Measurements from ENCODE around the gene SYCN.
A peak's percentile ranks its signal among the peaks of the same experiment; 100 is the strongest.

SYCN gene

DNA sequence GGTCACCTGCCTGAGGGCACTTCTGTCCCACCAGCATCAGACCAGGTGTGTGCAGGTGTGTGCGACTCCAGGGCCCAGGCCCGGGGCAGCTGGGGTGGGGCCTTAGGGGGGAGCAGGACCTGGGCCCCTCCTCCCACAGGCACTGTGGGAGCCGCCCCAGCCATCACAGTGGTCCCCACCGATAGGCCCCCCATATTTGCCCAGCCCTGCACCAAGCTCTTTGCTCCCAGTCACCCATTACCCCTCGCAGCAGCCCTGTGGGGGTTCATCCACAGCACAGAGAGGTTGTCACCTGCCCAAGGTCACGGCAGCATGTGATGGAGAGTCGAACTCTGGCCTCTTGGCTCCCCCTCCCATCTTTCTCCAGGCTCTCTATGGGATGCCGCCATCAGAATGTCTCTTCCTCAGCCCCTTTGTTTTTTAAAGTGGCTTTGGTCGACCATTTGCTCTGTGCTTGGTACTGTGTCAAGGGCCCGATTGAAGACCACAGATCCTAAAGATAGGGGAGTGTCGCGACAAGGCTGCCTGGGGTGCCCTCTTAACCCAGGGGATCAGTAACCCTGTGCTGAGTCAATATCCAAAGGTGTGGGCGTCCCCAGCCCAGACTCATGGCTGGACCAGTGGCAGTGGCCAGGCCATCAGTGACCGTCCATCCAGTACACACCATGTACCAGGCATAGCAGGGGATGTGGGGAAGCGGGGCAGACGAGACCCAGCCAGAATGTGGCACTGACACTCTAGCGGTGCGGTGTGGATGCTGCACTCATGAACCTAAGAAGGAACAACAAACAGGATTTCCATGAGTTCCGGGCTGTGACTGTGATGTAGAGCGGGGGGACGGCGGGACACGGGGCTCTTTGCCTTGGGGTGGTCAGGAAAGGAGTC lies 35.6 kb downstream of the SYCN start:
- H3K27me3 ChIP-seq (ENCODE audit: insufficient read depth, insufficient read length) = no peaks in the 10 kb centered on the region
- TF ChIP-seq ZNF274 (IDR thresholded peaks at IDR 0.05; ENCODE audit: low read depth, low read length) = no peak
- no peak for TF ChIP-seq SUZ12 (IDR thresholded peaks at IDR 0.05; ENCODE audit: extremely low read depth, insufficient read depth, insufficient read length)
- no peak for TF ChIP-seq YY1 (IDR thresholded peaks at IDR 0.05; ENCODE audit: insufficient read depth, insufficient read length)
- no peaks in the 10 kb centered on the region for H3K9me3 ChIP-seq (ENCODE audit: insufficient read depth, low read length)
- H3K4me1 ChIP-seq (ENCODE audit: insufficient read depth, insufficient read length) = peaks cover 16% of the 10 kb centered on the region
- peaks cover 25% of the 10 kb centered on the region for H3K36me3 ChIP-seq (ENCODE audit: insufficient read depth, insufficient read length, low read length)
- H3K4me3 ChIP-seq (ENCODE audit: insufficient read length, low read depth) = no peak overlapping the region
- no peak overlapping the region for H3K9ac ChIP-seq (ENCODE audit: insufficient read length, low read depth)
- no peak for DNase-seq (ENCODE audit: low read depth, low spot score)

DNA sequence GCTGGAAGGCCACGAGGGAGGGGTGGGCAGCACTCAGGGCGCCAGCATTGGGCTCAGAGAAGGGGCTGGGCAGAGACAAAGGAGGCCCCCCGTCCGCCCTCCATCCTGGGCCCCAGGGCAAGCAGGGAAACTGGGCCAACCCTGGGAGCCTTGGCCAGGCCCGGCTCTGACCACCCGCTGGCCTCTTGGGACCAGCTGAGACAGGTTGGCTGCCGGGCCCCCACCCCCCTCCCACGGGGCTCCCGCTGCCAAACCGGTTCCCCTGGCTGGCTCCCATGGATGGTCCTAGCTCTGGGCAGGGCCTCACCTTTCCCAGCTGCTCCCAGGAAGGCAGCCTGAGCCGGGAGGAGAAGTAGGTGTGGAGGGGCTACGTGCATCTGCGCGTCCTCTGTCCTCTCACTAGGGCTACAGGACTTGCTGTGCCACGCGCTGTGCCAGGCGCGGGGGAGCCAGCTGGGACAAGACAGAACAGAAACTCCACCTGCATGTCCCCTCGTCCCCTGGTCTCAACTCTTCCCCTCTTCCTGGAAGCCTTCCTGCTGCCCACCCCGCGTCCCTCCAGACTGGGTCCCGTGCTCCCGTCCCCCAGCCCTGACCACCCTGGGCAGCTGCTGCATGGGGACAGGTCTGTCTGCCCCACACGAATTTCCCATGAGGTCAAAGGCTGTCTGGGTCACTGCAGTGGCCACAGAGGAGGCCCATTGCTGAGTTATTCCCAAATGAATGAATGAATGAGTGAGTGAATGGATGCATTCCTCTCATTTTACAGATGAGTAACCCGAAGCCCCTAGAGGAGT lies 36.4 kb downstream of the SYCN start:
- Histone ChIP-seq H3K27me3 (ENCODE audit: insufficient read depth, insufficient read length) (no peaks in the 10 kb centered on the region), H3K36me3 (ENCODE audit: insufficient read depth, insufficient read length, low read length) (peaks cover 24% of the 10 kb centered on the region), H3K9me3 (ENCODE audit: insufficient read depth, low read length) (no peaks in the 10 kb centered on the region), H3K9ac (ENCODE audit: insufficient read length, low read depth) (peak overlapping the region; percentile 10), H3K4me1 (ENCODE audit: insufficient read depth, insufficient read length) (peaks cover 15% of the 10 kb centered on the region), H3K4me3 (ENCODE audit: insufficient read length, low read depth) (no peak overlapping the region)
- DNase-seq (ENCODE audit: low read depth, low spot score) = no peak
- TF ChIP-seq ZNF274 (IDR thresholded peaks at IDR 0.05; ENCODE audit: low read depth, low read length) = no peak
- TF ChIP-seq YY1 (IDR thresholded peaks at IDR 0.05; ENCODE audit: insufficient read depth, insufficient read length) = no peak
- no peak for TF ChIP-seq SUZ12 (IDR thresholded peaks at IDR 0.05; ENCODE audit: extremely low read depth, insufficient read depth, insufficient read length)

DNA sequence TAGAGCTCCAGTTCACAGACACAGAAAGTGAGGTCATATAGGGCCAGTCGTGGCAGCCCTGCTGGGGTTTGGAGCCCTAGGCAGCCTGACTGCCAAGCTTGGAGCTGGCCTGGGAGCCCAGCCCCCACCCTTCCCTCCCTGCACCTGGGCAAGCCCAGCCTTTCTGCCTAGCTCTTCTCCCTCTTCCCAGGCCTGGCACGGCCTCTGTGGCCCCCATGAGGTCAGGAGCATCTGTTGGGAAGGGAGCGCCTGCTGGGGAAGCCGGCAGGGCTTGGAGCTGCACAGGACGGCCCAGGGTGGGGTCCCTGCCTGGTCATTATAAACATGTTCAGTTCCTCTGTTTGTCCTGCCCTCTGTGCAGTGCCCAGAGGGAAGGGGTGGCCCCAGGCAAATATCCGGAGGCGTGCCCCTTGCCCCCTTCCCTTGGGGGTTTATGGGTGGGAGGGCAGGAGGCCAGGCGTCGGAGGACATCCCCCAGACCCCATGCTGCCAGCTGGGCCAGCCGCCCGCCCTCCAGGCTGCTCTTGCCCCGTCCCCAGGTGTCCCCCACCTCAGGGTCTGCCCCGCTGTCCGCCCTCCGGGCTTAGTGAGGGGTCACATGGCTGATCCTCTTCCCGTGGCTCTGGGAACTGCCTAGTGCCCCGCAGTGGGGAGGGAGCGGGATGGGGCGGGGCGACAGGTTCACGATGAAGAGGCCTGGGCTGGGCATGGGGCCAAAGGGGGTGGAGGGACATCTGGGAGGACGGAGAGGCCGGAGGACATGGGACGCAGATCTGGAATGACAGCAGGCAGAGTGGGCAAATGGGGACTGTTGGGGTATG lies 37.3 kb downstream of the SYCN start:
- no peaks in the 10 kb centered on the region for H3K9me3 ChIP-seq (ENCODE audit: insufficient read depth, low read length)
- no peak for DNase-seq (ENCODE audit: low read depth, low spot score)
- H3K4me3 ChIP-seq (ENCODE audit: insufficient read length, low read depth) = no peak overlapping the region
- H3K36me3 ChIP-seq (ENCODE audit: insufficient read depth, insufficient read length, low read length) = peaks cover 18% of the 10 kb centered on the region
- TF ChIP-seq ZNF274 (IDR thresholded peaks at IDR 0.05; ENCODE audit: low read depth, low read length) = no peak
- no peak for TF ChIP-seq SUZ12 (IDR thresholded peaks at IDR 0.05; ENCODE audit: extremely low read depth, insufficient read depth, insufficient read length)
- no peak for TF ChIP-seq YY1 (IDR thresholded peaks at IDR 0.05; ENCODE audit: insufficient read depth, insufficient read length)
- no peak overlapping the region for H3K9ac ChIP-seq (ENCODE audit: insufficient read length, low read depth)
- H3K27me3 ChIP-seq (ENCODE audit: insufficient read depth, insufficient read length) = no peaks in the 10 kb centered on the region
- H3K4me1 ChIP-seq (ENCODE audit: insufficient read depth, insufficient read length) = peaks cover 13% of the 10 kb centered on the region

DNA sequence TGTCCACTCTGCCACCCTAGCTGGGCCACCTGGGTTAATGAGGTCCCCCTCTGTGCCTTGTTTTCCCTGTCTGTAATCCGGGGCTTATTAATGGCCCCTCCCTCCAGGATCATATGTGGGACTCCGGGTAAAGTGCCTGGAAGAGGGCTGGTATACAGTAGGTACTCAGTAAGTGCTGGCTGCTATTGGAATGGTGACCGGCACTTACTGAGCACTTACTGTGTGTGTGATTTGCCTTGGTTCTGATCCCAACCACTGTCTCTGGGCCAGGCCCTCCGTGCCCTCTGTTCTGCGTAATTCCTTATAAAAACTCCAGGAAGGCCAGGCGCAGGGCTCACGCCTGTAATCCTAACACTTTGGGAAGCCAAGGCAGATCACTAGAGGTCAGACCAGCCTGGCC lies 38.2 kb downstream of the SYCN start:
- TF ChIP-seq ZNF274 (IDR thresholded peaks at IDR 0.05; ENCODE audit: low read depth, low read length) (no peak), SUZ12 (IDR thresholded peaks at IDR 0.05; ENCODE audit: extremely low read depth, insufficient read depth, insufficient read length) (no peak), YY1 (IDR thresholded peaks at IDR 0.05; ENCODE audit: insufficient read depth, insufficient read length) (no peak)
- Histone ChIP-seq H3K9me3 (ENCODE audit: insufficient read depth, low read length) (no peaks in the 10 kb centered on the region), H3K4me3 (ENCODE audit: insufficient read length, low read depth) (no peak overlapping the region), H3K9ac (ENCODE audit: insufficient read length, low read depth) (peak overlapping the region; percentile 10), H3K36me3 (ENCODE audit: insufficient read depth, insufficient read length, low read length) (peaks cover 11% of the 10 kb centered on the region), H3K27me3 (ENCODE audit: insufficient read depth, insufficient read length) (no peaks in the 10 kb centered on the region), H3K4me1 (ENCODE audit: insufficient read depth, insufficient read length) (peaks cover 13% of the 10 kb centered on the region)
- DNase-seq (ENCODE audit: low read depth, low spot score) = no peak

DNA sequence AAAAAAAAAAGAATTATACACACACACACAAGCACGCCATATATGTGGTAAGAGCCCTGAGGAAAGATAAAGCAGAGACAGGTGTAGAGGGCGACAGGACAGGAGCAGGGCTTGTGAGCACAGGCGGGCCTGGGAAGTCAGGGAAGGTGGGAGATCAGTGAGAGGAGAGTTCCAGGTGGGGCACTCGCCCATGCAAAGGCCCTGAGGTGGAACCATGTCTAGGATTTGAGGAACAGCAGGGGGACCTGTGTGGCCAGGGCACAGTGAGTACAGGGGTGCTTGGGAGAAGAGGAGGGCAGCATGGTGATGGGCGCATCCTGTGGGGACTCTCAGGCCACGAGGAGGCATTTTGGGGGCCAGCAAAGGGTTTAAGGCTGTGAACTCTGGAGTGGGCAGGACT lies 39.8 kb downstream of the SYCN start:
- no peaks in the 10 kb centered on the region for H3K9me3 ChIP-seq (ENCODE audit: insufficient read depth, low read length)
- H3K9ac ChIP-seq (ENCODE audit: insufficient read length, low read depth) = no peak overlapping the region
- no peak for DNase-seq (ENCODE audit: low read depth, low spot score)
- peaks cover 13% of the 10 kb centered on the region for H3K4me1 ChIP-seq (ENCODE audit: insufficient read depth, insufficient read length)
- no peak for TF ChIP-seq SUZ12 (IDR thresholded peaks at IDR 0.05; ENCODE audit: extremely low read depth, insufficient read depth, insufficient read length)
- no peak for TF ChIP-seq YY1 (IDR thresholded peaks at IDR 0.05; ENCODE audit: insufficient read depth, insufficient read length)
- TF ChIP-seq ZNF274 (IDR thresholded peaks at IDR 0.05; ENCODE audit: low read depth, low read length) = no peak
- H3K27me3 ChIP-seq (ENCODE audit: insufficient read depth, insufficient read length) = no peaks in the 10 kb centered on the region
- H3K4me3 ChIP-seq (ENCODE audit: insufficient read length, low read depth) = no peak overlapping the region
- H3K36me3 ChIP-seq (ENCODE audit: insufficient read depth, insufficient read length, low read length) = peaks cover 5% of the 10 kb centered on the region

DNA sequence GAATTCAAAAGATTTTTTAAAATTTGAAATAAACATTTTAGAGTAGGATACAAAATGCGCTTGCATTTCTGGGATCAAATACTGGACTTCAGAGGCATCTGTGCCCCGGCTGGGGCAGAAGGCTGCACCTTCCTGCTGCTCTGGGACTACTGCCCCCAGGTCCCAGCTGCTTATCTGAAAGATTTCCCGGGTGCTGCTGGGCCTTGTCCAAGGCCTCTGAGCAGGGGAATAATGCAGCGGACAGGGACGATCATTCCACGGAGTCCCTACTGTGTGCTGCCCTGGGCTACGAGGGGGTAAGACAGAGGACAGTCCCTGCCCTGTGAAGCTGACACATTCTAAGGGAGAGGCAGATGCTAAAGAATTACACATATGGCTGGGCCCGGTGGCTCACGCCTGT lies 40.4 kb downstream of the SYCN start:
- TF ChIP-seq YY1 (IDR thresholded peaks at IDR 0.05; ENCODE audit: insufficient read depth, insufficient read length) (no peak), ZNF274 (IDR thresholded peaks at IDR 0.05; ENCODE audit: low read depth, low read length) (no peak), SUZ12 (IDR thresholded peaks at IDR 0.05; ENCODE audit: extremely low read depth, insufficient read depth, insufficient read length) (no peak)
- peaks cover 13% of the 10 kb centered on the region for H3K4me1 ChIP-seq (ENCODE audit: insufficient read depth, insufficient read length)
- H3K36me3 ChIP-seq (ENCODE audit: insufficient read depth, insufficient read length, low read length) = peaks cover 11% of the 10 kb centered on the region
- H3K27me3 ChIP-seq (ENCODE audit: insufficient read depth, insufficient read length) = no peaks in the 10 kb centered on the region
- H3K9me3 ChIP-seq (ENCODE audit: insufficient read depth, low read length) = no peaks in the 10 kb centered on the region
- H3K4me3 ChIP-seq (ENCODE audit: insufficient read length, low read depth) = no peak overlapping the region
- H3K9ac ChIP-seq (ENCODE audit: insufficient read length, low read depth) = no peak overlapping the region
- no peak for DNase-seq (ENCODE audit: low read depth, low spot score)
